A549 (cell line): ENCODE results near the gene AP3D1. TPM values are rescaled to one million over a fixed set of nuclear protein-coding genes. Genes with fewer than 3 reads are reported as not detected.

ENCODE experiments used
- ATAC-seq, 2 experiments: fragments of 200-7000 bp in 1 of 2; fragments of >200 bp in 1 of 2; cut with Nextera tagmentation in 1 of 2; cut with Tn5 transposase in 1 of 2; 3 replicates each; pipeline versions ENCODE4 v1.8.0 to v1.9.1; 2018 to 2020; ENCODE audit warnings: mild to moderate bottlenecking in 1 of 2, moderate library complexity in 1 of 2
- CTCF ChIA-PET: fragments of 300-600 bp; sonication (Branson Sonifier 250); formaldehyde crosslinking; extraction: SDS; loops from one replicate; lab custom pipeline; 2021; ENCODE audit warnings: antibody characterized with exemption, inconsistent platforms; lab: Yijun Ruan, JAX
- POLR2A ChIA-PET: fragments of 350-600 bp; formaldehyde crosslinking; extraction: SDS; loops from one replicate; lab custom pipeline; 2021; ENCODE audit warnings: antibody characterized with exemption, inconsistent platforms; lab: Yijun Ruan, JAX
- DNase-seq, 2 experiments: peaks; one replicate each; pipeline versions ENCODE4 v3.0.0 to v3.0.0-alpha.2; 2011 to 2016; ENCODE audit warnings: low read depth in 1 of 2, low spot score in 1 of 2
- FAIRE-seq: peaks from 2 replicates; lab custom pipeline; 2011; peaks lifted over from hg19 to GRCh38; lab: Jason Lieb, UNC
- H3K27ac ChIP-seq, 2 experiments: fragments of >200 bp; sonication (Bioruptor Twin); formaldehyde crosslinking; 3 replicates each; pipeline ENCODE4 v1.5.1; 2016 to 2017
- H3K4me1 ChIP-seq: fragments of >200 bp; sonication (Bioruptor Twin); formaldehyde crosslinking; 3 replicates; pipeline ENCODE4 v1.6.1; 2016
- H3K4me2 ChIP-seq: fragments of >200 bp; sonication (Bioruptor Twin); formaldehyde crosslinking; 3 replicates; pipeline ENCODE4 v1.6.1; 2016
- H3K4me3 ChIP-seq: fragments of >200 bp; sonication (Bioruptor Twin); formaldehyde crosslinking; 3 replicates; pipeline ENCODE4 v1.5.1; 2016
- H3K9me3 ChIP-seq: fragments of >200 bp; sonication (Bioruptor Twin); formaldehyde crosslinking; 3 replicates; pipeline ENCODE4 v1.6.1; 2016
- BCL3 ChIP-seq: fragments of >200 bp; sonication (Bioruptor Twin); formaldehyde crosslinking; IDR thresholded peaks from 3 replicates; pipeline ENCODE4 v1.6.1; 2016
- BHLHE40 ChIP-seq: IDR thresholded peaks from 2 replicates; pipeline ENCODE4 v1.6.1; 2012; ENCODE audit warnings: low read depth, low read length, inconsistent platforms
- FOSL2 ChIP-seq, 2 experiments: fragments of 450-650 bp in 1 of 2; fragments of >200 bp in 1 of 2; sonication (Bioruptor Twin) in 1 of 2; formaldehyde crosslinking; IDR thresholded peaks; 2 replicates each; pipeline versions ENCODE4 v1.5.0 to v1.6.1; 2016 to 2020; ENCODE audit warnings: mild to moderate bottlenecking in 1 of 2, moderate library complexity in 1 of 2
- FOXS1 ChIP-seq: fragments of 250-450 bp; sonication (Bioruptor Pico); IDR thresholded peaks from 2 replicates; pipeline ENCODE4 v1.5.0; 2020; ENCODE audit warnings: mild to moderate bottlenecking, moderate library complexity
- HES2 ChIP-seq: fragments of >200 bp; sonication (Bioruptor Twin); formaldehyde crosslinking; IDR thresholded peaks from 2 replicates; pipeline ENCODE4 v1.6.1; 2016
- MAFK ChIP-seq: fragments of 450-650 bp; IDR thresholded peaks from 2 replicates; pipeline ENCODE4 v1.6.1; 2014; ENCODE audit not compliant: partially characterized antibody
- RAD21 ChIP-seq, 2 experiments: fragments of >200 bp in 1 of 2; sonication (Bioruptor Twin) in 1 of 2; formaldehyde crosslinking in 1 of 2; IDR thresholded peaks in 1 of 2; conservative IDR thresholded peaks in 1 of 2; 2 replicates in 1 of 2; 3 replicates in 1 of 2; pipeline ENCODE4 v1.6.1; 2012 to 2018; ENCODE audit warnings: inconsistent platforms in 1 of 2
- RFX5 ChIP-seq: fragments of 450-650 bp; IDR thresholded peaks from 2 replicates; pipeline ENCODE4 v1.7.1; 2014; ENCODE audit warnings: antibody characterized with exemption, mild to moderate bottlenecking, moderate library complexity
- RNF2 ChIP-seq: fragments of 200-600 bp; sonication (generic); IDR thresholded peaks from 2 replicates; pipeline ENCODE4 v1.6.1; 2016; ENCODE audit warnings: low read depth, mild to moderate bottlenecking, antibody characterized with exemption, moderate library complexity, borderline replicate concordance
- TFCP2L1 ChIP-seq: fragments of 250-450 bp; sonication (Bioruptor Pico); IDR thresholded peaks from 2 replicates; pipeline ENCODE4 v1.5.0; 2021; ENCODE audit warnings: mild to moderate bottlenecking
- ZFP36 ChIP-seq: fragments of 450-650 bp; IDR thresholded peaks from 2 replicates; pipeline ENCODE4 v1.6.1; 2014; ENCODE audit warnings: borderline replicate concordance; ENCODE audit not compliant: partially characterized antibody
- ZNF302 ChIP-seq: fragments of 250-450 bp; sonication (Bioruptor Pico); IDR thresholded peaks from 2 replicates; pipeline ENCODE4 v1.9.0; 2021; ENCODE audit warnings: inconsistent platforms, mild to moderate bottlenecking, moderate library complexity
- WGBS: methylation state at CpG from one replicate; pipeline ENCODE4 v1.1.6; 2017; ENCODE audit errors: missing lambda C conversion rate; 5-methylcytosine and 5-hydroxymethylcytosine counted together
- polyA plus RNA-seq, 4 experiments: library from polyadenylated mRNA; depleted of rRNA in 3 of 4; stranded (reverse); fragments of >200 nt; fragmentation: RNase III in 1 of 4; extraction: RNeasy Plus Mini Kit Qiagen cat#74134 plus additional on column Dnase treatment in 1 of 4; gene quantifications; 2 replicates in 3 of 4; 3 replicates in 1 of 4; pipeline ENCODE4 v1.2.3, GENCODE V29; 2011 to 2017

AP3D1 gene
- polyA plus RNA-seq, 2 of the 4 experiments (the other 2 are of a cell fraction) = 44.4 to 66.9 TPM

GRCh38 chr19:2173388-2173766 is 22.0 kb upstream of the AP3D1 start:
- peaks cover 38% of the 10 kb centered on the region for H3K4me1 ChIP-seq
- TF ChIP-seq MAFK (no peak), ZFP36 (no peak), BCL3 (no peak), BHLHE40 (no peak), RFX5 (no peak), FOSL2 (IDR thresholded peaks at IDR 0.05) (no peak), FOSL2 (CRISPR knock-in tag; IDR thresholded peaks at IDR 0.05) (no peak), FOXS1 (CRISPR knock-in tag) (no peak), HES2 (no peak), TFCP2L1 (CRISPR knock-in tag) (no peak)
- no peaks in the 10 kb centered on the region for H3K9me3 ChIP-seq
- CTCF ChIA-PET = no interaction called here
- no peak overlapping the region for H3K4me3 ChIP-seq
- no peak for DNase-seq
- POLR2A ChIA-PET = no interaction called here
- no peak for FAIRE-seq
- H3K27ac ChIP-seq = no peak overlapping the region
- 93% methylated on average over 21 of the region's 21 CpGs for WGBS
- no peak for ATAC-seq
- no peak overlapping the region for H3K4me2 ChIP-seq

GRCh38 chr19:2171349-2172145 is 20.2 kb upstream of the AP3D1 start:
- Histone ChIP-seq H3K4me2 (peak overlapping the region; percentile 74), H3K27ac (peak overlapping the region; percentile 76 to 89)
- no peak for DNase-seq
- 25% methylated on average over 11 of the region's 27 CpGs for WGBS
- CTCF ChIA-PET = interaction anchor here (1.2 to 2.6 kb wide), 3 partner anchors 14 to 64 kb away, joined by 3 to 7 read pairs (median 5); partner anchors contain the start of gene PLEKHJ1
- TF ChIP-seq RAD21 (conservative IDR thresholded peaks at IDR 0.05 in 1 of 2, IDR thresholded peaks at IDR 0.05 in 1 of 2) = 0 out of 5 replicates have a peak, but pooled peaks of 1 of the 2 experiments have one; percentile 17
- no peak for TF ChIP-seq RNF2
- TF ChIP-seq, all 56 proteins: peak for 1
- FAIRE-seq (no peak), ATAC-seq (no peak)
- POLR2A ChIA-PET = no interaction called here
- Histone ChIP-seq H3K4me1 (peaks cover 56% of the 10 kb centered on the region), H3K9me3 (no peaks in the 10 kb centered on the region), H3K4me3 (no peak overlapping the region)

- no peak for FAIRE-seq
Measured at GRCh38 chr19:2170987-2171348, 19.6 kb upstream of the AP3D1 start.

GRCh38 chr19:2170219-2170618 is 18.9 kb upstream of the AP3D1 start:
- FAIRE-seq = no peak
- peak overlapping the region; percentile 74 for H3K4me2 ChIP-seq
- TF ChIP-seq FOXS1 (CRISPR knock-in tag) = no peak
- TF ChIP-seq, all 56 proteins: peak for 0
- Histone ChIP-seq H3K9me3 (no peaks in the 10 kb centered on the region), H3K4me3 (no peak overlapping the region), H3K4me1 (peaks cover 61% of the 10 kb centered on the region), H3K27ac (peak overlapping the region; percentile 76 to 89; a peak in 5 of 6 replicates)
- DNase-seq (no peak), ATAC-seq (no peak)
- 90% methylated on average over 12 of the region's 12 CpGs for WGBS
- ChIA-PET CTCF (interaction anchor here (0.7 to 3.0 kb wide), 6 partner anchors 12 to 65 kb away, joined by 3 to 15 read pairs (median 6); partner anchors contain the start of gene PLEKHJ1), POLR2A (no interaction called here)

More at GRCh38 chr19:2170987-2171348, 19.6 kb upstream of the AP3D1 start:
- no peak overlapping the region for H3K4me3 ChIP-seq
- POLR2A ChIA-PET = no interaction called here
- no peaks in the 10 kb centered on the region for H3K9me3 ChIP-seq
- no peak for ATAC-seq
- 62% methylated on average over 5 of the region's 5 CpGs for WGBS
- CTCF ChIA-PET = interaction anchor here (1.5 to 2.6 kb wide), 3 partner anchors 15 to 65 kb away, joined by 3 to 7 read pairs (median 5); partner anchors contain the start of gene PLEKHJ1
- TF ChIP-seq RAD21 (conservative IDR thresholded peaks at IDR 0.05 in 1 of 2, IDR thresholded peaks at IDR 0.05 in 1 of 2) (no peak), TFCP2L1 (CRISPR knock-in tag) (no peak), ZNF302 (CRISPR knock-in tag) (no peak)
- H3K27ac ChIP-seq = peak overlapping the region; percentile 76 to 89
- peak overlapping the region; percentile 74 for H3K4me2 ChIP-seq
- DNase-seq = no peak
- peaks cover 61% of the 10 kb centered on the region for H3K4me1 ChIP-seq
